HG03139 (cell line): ENCODE measurements around the gene CLBA1.

Experiments
- ATAC-seq: cut with Tn5 transposase; IDR thresholded peaks from one replicate; pipeline ENCODE4 v1.9.1; 2021; ENCODE audit not compliant: unreplicated experiment

CLBA1 gene

DNA sequence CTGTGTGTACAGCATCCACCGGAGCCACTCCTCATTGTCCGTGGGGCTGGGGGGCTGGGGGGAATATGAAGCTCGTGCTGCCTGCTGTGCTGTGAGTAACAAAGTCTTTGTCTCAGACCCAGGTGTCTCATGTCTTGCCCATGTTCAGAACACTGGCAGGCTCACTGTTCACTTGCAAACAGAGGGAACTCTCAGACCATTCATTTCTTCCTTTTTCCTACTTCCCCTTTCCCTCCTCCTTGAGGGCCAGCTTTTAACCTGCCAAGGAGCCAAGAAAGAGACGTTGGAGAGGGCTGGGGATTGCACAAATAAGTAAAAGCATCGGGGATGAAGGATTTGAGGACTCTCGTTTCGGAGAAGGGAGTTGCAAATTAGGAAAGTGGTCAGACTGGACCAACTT is 58.1 kb downstream of the CLBA1 start:
- ATAC-seq, result no peak
